HG03159 (cell line): ENCODE results near the gene RGS5.

ENCODE experiments used
- ATAC-seq: cut with Tn5 transposase; IDR thresholded peaks from one replicate; pipeline ENCODE4 v1.9.1; 2021; ENCODE audit warnings: mild to moderate bottlenecking, moderate library complexity; ENCODE audit not compliant: unreplicated experiment

RGS5 gene

DNA sequence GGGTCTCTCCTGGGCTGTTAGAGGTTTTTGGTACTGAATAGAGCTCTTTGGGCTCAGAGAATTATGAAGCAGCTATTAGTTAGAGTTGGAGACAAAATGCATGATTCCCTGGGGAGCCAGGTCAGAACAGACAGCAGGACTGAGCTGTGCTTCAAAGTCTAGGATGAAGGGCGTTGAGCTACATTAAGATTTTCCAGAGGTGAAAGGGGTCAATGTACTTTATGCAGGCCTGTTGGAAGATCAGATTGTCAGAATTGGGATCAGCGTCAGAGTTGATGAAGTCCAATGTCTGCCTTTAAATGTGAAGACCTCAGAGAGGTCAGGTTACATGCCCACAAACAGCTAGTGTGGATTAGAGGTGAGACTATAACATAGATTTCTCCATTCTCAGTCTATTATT, 53.8 kb downstream of the RGS5 start:
- ATAC-seq, result no peak

DNA sequence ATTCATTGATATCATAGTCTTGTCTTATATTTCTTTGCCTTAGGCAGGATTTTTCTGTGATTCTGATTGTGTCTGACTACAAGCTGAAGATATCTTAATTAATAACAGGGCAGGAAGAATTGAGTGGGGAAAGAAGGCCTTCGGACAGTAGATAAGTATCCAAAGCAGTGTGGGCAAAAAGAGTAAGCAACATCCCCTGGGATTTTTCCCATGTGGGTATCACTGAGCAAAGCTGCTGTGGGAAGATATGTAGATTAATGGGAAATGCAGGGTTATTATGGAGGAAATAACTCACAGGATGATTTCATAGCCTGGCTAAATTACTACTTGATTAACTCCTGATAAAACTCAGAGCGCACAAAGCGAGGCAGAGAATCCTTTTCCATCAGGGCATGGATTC, 55.7 kb downstream of the RGS5 start:
- no peak for ATAC-seq

GRCh38 chr1:163145435-163145834, 57.3 kb downstream of the RGS5 start:
- ATAC-seq, result no peak

GRCh38 chr1:163144418-163144817, 58.3 kb downstream of the RGS5 start:
- no peak for ATAC-seq

- no peak for ATAC-seq
These were observed 60.6 kb downstream of the RGS5 start for GRCh38 chr1:163142152-163142551.

DNA sequence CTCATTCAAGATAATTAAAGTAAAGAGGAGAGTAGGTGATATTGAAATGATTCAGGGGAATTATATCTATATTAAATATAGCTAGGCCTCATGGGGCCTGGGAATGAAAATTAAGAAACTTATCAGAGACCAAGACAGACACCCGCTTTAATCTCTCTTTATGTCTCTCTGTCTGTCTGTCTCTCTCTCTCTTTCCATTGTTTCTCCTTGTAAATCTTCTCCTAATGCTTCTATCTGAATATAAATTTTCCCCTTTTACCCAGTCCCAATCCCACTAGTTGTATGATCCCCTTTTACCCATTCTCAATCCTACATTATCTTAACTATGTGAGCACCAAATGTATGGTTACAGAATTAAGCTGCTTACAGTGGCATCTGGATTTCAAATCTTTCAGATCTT, 61.2 kb downstream of the RGS5 start:
- no peak for ATAC-seq

GRCh38 chr1:163137556-163138265, 65.0 kb downstream of the RGS5 start:
- ATAC-seq, result no peak

GRCh38 chr1:163131981-163132380, 70.7 kb downstream of the RGS5 start:
- no peak for ATAC-seq

- ATAC-seq, result no peak
These were observed 72.4 kb downstream of the RGS5 start for GRCh38 chr1:163130225-163130856.

GRCh38 chr1:163128282-163128681, 74.4 kb downstream of the RGS5 start:
- ATAC-seq, result no peak

GRCh38 chr1:163124812-163125211, 77.9 kb downstream of the RGS5 start:
- ATAC-seq, result no peak

DNA sequence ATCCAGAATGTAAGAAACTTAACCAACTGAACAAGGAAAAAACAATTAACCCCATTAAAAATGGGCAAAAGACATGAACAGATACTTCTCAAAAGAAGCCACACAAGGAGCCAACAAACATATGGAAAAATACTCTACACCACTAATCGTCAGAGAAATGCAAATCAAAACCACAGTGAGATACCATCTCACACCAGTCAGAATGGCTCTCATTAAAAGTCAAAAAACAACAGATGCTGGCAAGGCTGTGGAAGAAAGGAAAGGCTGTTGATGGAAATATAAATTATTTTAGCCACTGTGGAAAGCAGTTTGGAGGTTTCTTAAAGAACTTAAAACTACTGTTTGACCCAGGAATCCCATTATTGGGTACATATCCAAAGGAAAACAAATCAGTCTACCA, 82.3 kb downstream of the RGS5 start:
- no peak for ATAC-seq

DNA sequence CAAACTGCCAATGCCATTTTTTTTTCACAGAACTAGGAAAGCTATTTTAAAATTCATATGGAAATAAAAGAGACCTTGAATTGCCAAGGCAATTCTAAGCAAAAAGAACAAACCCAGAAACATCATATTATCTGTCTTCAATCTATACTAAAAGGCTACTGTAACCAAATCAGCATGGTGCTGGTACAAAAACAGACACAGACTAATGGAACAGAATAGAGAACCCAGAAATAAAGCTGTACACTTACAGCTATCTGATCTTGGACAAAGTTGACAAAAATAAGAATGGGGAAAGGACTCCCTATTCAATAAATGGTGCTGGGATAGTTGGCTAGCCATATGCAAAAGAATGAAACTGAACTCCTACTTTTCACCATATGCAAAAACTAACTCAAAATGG, 83.0 kb downstream of the RGS5 start:
- no peak for ATAC-seq

DNA sequence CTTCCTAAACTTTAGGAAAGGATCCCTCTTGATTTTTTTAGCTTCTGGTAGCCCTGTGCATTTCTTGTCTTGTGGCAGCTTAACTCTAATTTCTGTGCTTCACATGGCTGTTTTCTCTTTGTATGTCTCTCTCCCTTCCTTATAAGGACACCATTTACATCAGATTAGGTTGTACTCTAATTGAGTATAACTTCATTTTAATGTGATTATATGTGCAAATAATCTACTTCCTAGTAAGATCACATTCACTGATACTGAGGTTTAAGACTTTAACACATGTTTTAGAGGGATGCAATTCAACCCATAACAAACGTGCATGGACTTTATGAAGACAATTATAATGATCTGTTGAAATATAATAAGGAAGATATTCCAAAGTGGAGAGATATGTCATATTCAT, 86.8 kb downstream of the RGS5 start:
- ATAC-seq, result no peak

- no peak for ATAC-seq
These were observed 95.1 kb downstream of the RGS5 start for GRCh38 chr1:163107655-163108054.

- ATAC-seq, result no peak
These were observed 96.2 kb downstream of the RGS5 start for GRCh38 chr1:163106364-163106987.

DNA sequence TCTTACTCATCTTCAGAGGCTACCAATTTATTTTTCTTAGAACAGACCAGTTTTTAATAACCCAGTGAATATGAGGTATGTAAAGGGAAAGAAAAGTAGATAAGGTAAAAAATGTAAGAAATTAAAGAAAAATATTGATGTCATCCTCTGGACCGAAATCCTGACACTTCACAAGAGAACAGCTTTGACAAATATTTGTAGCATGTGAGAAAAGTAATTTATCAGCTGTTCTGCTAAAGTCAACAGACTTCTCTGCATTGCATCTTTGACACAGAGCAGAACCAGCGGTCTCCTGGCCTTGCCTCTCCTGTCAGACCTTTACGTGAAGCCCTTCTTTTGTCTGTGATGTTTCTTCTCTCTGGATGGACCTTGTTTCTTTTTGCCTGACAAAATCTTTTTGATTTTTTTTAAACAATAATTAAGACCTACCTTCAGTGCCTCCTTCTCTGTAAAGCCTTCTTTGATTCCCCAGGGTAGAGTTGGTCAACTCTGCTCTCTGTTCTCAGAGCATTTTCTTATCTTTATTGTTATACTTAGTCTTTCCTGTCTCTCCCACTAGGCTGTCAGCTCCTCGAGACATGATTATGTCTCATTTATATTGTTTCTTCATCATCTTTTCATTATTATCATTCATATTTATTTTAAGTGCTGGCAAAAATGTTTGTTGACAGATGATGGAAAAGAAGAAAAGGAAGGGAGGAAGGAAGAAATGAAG, 98.2 kb downstream of the RGS5 start:
- ATAC-seq, result no peak

GRCh38 chr1:163102590-163102989, 100.1 kb downstream of the RGS5 start:
- ATAC-seq, result no peak

DNA sequence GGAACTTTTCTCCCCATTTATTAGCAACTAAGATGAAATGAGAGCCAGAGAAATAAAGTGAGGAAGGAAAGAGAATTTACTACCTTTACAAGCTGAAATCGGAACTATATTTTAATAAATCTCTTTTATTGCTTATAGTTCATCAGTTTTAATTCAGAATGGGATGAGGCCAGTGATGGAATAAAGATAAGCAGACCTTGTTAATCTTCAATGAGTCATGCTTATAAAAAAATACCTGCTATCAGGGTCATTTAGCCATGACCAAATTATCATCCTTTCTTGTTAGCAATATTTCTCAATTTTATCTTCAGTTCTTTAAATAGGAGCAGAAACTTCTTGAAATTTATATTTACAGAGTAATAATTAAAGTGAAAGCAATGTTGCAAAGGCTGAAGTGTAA, 107.5 kb downstream of the RGS5 start:
- ATAC-seq, result no peak

GRCh38 chr1:163094589-163094988, 108.1 kb downstream of the RGS5 start:
- ATAC-seq, result no peak

GRCh38 chr1:163094182-163094581, 108.5 kb downstream of the RGS5 start:
- no peak for ATAC-seq

GRCh38 chr1:163093579-163093978, 109.1 kb downstream of the RGS5 start:
- no peak for ATAC-seq
